GM19324 (cell line): Measurements from ENCODE around the gene DNAH3.
"Not testable (repeated sequence)": the region's sequence is repeated elsewhere in the genome, so short reads cannot be mapped to it uniquely, and the experiment has no call there.

Experiments
- ATAC-seq: cut with Tn5 transposase; IDR thresholded peaks from one replicate; pipeline ENCODE4 v1.9.1; 2021; ENCODE audit warnings: mild to moderate bottlenecking, moderate library complexity; ENCODE audit not compliant: unreplicated experiment, low FRiP score

The DNAH3 gene

DNA sequence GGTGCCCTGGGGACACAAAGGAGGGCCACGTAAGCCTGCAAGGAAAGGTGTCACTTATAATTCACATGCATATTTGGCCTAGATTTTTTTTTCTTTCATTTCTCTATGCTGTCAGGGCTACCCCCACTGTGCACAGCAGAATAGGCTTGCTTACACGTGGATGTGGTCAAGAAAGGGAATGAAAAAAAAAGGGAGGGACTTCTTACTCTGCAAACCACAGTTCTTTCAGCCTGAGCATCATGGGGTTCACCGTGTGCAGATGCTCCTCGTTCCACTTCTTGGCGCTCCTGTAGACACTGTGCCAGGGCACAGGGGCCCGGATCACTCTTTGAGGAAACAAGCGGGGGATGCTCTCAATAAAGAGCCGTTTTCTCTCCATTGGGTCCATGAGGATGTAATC, 16.6 kb downstream of the DNAH3 start:
- ATAC-seq: no peak

DNA sequence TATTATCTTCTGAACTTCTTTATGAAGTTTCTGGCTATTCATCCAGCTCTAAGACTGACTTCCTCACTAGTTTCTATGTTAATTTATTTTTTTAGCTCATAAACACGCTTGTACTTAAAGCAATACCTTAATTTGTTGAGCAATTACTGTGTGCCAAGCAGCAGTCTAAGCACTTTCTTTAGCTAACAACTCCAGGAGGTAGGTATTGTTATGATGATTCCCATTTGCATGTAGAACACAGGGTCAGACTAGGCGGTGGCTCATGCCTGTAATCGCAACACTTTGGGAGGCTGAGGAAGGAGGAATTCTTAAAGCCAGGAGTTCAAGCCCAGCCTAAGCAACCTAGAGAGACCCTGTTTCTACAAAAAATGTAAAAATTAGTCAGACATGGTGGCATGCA, 19.8 kb downstream of the DNAH3 start:
- ATAC-seq: no peak

- ATAC-seq: no peak
These were observed 21.7 kb downstream of the DNAH3 start for GRCh38 chr16:21128991-21129390.

- ATAC-seq: no peak
These were observed 24.1 kb downstream of the DNAH3 start for GRCh38 chr16:21126518-21126917.

DNA sequence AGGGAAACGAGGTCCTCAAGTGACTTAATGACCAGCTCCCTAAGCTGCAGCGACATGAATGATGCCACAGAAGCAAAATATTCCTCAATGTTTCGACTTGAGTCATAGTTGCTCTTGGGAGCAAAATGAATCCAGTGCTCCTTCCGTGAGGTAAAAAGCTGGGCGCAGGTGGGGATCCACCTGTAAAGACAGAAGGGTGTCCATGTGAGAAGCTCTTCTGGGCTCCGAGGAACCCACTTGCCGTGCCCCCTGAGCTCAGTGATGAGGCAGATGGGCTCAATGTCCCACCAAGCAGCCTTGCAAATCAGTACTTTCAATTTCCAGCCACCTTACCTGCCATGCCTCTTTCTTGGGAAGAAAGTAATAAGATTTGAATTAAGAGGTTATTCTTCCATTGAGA, 25.5 kb downstream of the DNAH3 start:
- ATAC-seq: no peak

DNA sequence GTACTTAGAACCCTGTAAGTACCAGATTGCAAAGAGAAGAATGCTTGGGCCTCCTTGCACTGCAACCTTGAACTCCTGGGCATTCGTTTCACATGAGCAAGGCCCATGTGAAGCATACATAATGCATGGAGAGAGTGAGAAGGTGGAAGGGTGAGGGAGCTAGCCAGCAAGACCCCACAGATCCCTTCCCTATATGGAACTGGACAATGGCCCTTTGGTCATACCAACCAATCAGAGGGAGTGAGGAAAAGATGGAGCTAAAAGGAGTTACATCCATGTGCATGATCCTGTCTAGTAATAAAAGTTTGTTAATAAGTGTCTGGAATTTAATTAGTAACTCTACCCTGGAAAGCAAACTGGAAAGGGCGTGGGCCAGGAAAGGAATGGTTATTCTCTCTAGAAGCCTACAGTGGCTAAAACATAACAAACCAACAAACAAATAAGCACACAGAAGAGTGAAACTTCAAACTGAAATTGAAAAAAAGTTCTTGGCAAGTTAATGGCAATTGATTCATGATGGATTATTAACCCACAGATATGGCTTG, 29.6 kb downstream of the DNAH3 start:
- no peak for ATAC-seq

GRCh38 chr16:21117567-21117966, 33.1 kb downstream of the DNAH3 start:
- no peak for ATAC-seq

DNA sequence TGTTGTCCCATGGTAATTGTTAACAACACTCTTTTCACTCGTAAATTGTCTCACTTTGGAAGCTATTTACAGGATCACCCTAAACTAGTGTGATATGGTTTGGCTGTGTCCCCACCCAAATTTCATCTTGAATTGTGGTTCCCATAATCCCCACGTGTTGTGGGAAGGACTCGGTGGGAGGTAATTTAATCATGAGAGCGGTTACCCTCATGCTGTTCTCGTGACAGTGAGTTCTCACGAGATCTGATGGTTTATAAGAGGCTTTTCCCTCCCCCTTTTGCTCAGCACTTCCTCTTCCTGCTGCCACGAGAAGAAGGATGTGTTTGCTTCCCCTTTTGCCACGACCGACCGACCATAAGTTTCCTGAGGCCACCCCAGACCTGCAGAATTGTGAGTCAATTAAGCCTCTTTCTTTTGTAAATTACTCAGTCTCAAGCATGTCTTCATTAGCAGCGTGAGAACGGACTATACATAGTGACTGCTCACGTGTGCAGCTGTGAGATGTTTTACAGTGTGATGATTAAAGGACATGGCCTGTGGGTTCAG, 34.4 kb downstream of the DNAH3 start:
- ATAC-seq: no peak

GRCh38 chr16:21115551-21115950, 35.1 kb downstream of the DNAH3 start:
- ATAC-seq: not testable (repeated sequence)

- ATAC-seq: no peak
These were observed 46.4 kb downstream of the DNAH3 start for GRCh38 chr16:21103941-21104860.

DNA sequence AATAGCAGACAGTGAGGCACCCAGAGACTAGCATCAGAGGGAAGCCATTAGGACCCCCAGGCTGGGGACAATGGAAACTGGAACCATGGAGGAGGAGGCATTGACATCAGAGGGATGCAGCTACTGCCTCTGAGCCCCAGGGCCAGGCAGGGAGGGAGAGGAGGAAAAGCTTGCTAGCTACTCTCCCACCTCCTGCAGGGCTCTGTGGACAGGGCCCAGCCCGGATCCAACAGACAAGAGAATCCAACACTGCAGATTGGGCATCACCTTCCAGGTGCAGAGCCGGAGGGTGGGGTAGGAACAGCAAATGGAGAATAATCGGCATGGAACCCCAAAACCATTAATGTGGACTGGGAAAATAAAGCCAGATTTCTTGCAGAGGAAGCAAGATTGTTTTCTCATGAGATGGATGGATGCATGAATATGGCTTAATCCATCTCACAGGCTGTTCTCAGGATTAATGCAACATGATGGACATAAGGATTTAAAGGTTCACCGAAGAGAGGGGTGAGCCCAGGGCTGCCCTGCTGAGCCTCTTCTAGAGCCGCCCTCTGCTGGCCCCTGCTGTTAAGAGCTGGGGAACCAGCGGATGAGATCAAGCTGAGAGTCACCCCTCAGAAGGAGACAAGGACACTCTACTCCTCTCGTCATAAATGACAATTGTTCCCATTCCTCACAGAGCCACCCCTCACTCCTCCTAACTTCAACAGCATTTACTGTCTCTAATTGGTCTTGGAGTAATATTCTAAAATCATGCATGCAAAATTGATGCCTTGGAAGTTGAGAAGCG, 48.8 kb downstream of the DNAH3 start:
- ATAC-seq: no peak

- no peak for ATAC-seq
These were observed 50.2 kb downstream of the DNAH3 start for GRCh38 chr16:21100447-21100846.

DNA sequence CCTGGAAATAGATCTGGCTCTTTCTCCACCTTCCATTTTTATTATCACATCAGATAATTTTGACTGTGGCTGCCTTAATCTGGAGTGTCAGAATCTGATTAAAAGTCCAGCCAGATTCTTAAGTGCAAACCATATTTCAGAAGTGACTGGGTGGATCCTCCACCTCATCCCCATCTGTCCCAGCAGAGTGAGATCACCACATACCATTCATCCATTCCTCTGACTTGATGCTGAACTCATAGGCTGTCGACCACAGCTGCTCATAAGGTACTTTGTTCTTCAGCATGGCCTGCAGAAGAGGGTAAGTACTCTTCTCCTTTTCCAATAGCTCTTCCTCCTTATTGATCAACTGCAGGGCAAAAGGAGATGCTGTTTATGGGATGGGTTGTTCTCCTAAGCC, 53.5 kb downstream of the DNAH3 start:
- ATAC-seq: no peak

GRCh38 chr16:21094719-21095118, 55.9 kb downstream of the DNAH3 start:
- ATAC-seq: not testable (repeated sequence)

- no peak for ATAC-seq
These were observed 57.7 kb downstream of the DNAH3 start for GRCh38 chr16:21092951-21093350.

DNA sequence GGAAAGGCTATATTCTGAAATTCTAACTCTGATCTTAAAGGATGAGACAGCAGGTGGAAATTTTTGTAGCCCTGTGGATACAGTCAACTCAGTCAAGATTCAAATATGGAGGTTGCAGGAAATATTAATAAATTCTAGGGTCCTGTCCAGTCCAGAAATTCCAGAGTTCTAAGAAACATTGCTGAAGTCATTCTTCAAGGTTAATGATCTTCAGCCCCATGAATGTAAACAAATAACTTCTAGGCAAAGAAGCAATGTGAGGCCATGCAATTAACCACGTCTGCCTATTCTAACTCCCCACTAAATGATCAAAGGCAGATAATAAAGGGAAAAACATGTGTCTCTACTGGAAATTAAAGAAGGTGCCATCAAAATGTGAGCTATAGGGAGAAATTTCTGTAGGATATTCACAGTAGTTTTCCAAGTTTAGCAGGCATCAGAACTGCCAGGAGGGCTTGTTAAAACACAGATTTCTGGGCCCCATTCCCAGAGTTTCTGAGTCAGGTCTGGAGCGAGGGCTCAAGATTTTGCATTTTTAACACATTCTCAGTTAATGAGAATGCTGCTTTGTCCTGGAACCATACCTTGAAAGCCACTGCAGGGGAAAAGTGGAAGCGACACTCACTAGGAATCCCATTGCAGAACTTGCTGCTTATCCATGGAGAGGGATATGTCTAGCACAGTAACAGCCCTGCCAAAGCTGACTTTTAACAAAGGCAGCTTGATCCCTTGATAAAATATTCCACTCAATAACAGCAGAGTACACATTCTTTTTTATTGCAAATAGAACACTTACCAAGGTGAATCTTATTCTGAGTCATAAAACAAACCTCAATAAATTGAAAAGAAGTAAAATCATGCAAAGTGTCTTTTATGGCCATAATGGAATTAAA, 61.8 kb downstream of the DNAH3 start:
- ATAC-seq: no peak

DNA sequence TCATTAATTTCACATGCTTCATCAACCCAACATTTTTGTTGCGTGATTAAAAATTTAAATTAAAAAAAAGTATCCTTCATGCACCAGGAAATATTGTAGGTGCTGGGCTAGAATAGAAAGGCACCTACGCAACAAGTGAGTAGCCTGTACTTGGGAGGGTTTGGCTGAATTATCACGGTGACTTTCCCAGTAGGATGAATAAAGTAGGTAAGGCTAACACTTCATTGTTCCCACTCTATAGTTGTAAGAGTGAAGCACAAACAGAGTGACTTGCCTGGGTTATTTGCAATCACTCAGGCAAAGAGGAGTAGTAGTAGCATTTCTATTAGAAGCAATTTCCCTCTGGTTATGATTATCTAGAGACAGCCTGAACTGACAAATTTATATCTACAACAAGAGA, 62.5 kb downstream of the DNAH3 start:
- no peak for ATAC-seq

DNA sequence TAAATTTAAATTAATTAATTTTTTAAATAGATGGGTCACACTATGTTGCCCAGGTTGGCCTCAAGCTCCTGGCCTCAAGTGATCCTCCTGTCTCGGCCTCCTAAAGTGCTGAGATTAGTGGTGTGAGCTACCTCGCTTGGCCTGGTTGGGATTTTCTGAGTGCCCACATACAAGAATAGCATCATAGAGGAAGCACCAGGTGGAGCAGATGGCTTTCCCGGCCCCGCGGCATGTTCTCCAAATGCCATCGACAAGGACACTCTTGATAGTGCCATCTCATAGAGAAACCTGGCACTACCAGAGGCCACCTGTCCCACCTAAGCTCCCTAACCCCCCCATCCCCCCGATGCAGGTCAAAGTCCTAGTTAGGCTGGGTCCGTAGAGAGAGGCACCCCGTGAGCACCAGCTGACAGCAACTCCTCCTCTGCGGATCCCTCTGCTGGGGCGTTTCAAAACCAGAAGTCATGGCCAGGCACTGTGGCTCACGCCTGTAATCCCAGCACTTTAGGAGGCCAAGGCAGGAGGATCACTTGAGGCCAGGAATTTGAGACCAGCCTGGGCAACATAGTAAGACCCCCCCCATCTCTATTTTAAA, 65.9 kb downstream of the DNAH3 start:
- no peak for ATAC-seq

DNA sequence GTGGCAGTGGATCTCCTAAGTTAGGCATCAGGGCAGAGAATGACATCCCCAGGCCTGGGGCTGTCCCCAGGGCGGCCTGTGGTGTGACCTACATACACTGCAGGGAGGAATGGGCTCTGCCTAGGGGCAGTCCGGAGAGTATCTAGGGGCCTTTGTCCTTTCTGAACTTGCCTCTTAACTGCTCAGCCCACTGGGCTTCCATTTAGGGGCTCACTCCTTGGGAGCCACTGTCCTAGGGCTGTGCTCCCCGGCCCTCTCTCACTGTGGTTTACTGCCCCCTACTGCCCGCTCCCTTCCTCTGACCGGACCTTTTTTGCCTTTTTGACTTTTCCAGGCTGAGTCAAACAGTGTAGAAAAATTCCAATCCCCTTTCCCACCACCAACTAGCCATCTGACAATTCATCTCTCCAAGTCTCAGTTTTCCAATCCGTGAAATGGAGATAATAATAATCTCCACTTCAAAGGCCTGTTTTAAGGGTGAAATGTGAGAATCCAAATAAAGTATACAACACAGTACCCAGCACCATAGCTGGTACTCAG, 66.8 kb downstream of the DNAH3 start:
- ATAC-seq: no peak
